GM12878 (cell line): ENCODE measurements around the gene DNAJA4. TPM values are rescaled to one million over a fixed set of nuclear protein-coding genes. Genes with fewer than 3 reads are reported as not detected.

Experiments used
- ATAC-seq: fragments of 200-7000 bp; cut with Tn5 transposase; 3 replicates; pipeline ENCODE4 v1.9.1; 2020; ENCODE audit warnings: mild to moderate bottlenecking, moderate library complexity
- BruUV-seq: library from RNA; stranded (reverse); fragments of 400-500 nt; replicated peaks from 2 replicates; lab custom pipeline; 2021; lab: Mats Ljungman, UMichigan
- CTCF ChIA-PET: fragments of 300-600 bp; sonication (Branson Sonifier 250); formaldehyde crosslinking; extraction: SDS; loops from one replicate; lab custom pipeline; 2021; ENCODE audit warnings: inconsistent platforms; lab: Yijun Ruan, JAX
- POLR2A ChIA-PET: fragments of 350-600 bp; formaldehyde crosslinking; extraction: SDS; loops from one replicate; lab custom pipeline; 2021; ENCODE audit warnings: inconsistent platforms; lab: Charles Lee
- RAD21 ChIA-PET: fragments of 300-600 bp; sonication (Branson Sonifier 250); formaldehyde crosslinking; loops from one replicate; lab custom pipeline; 2023; ENCODE audit warnings: antibody characterized with exemption; ENCODE audit not compliant: unreplicated experiment; lab: Charles Lee
- SMC1A ChIA-PET: fragments of 300-600 bp; sonication (Branson Sonifier 250); formaldehyde crosslinking; loops from one replicate; lab custom pipeline; 2023; ENCODE audit not compliant: unreplicated experiment, uncharacterized antibody; lab: Charles Lee
- DNase-seq: peaks from one replicate; pipeline ENCODE4 v3.0.0-alpha.2; 2011; ENCODE audit warnings: low read depth, low spot score
- FAIRE-seq: peaks from 3 replicates; lab custom pipeline; 2011; peaks lifted over from hg19 to GRCh38; lab: Jason Lieb, UNC
- H2AFZ ChIP-seq: 2 replicates; pipeline ENCODE4 v1.6.0; 2011; ENCODE audit warnings: low read depth, low read length, control low read depth; ENCODE audit not compliant: control insufficient read depth
- H3K27ac ChIP-seq: 2 replicates; pipeline ENCODE4 v1.5.1; 2011; ENCODE audit warnings: control low read depth; ENCODE audit not compliant: control insufficient read depth, insufficient read depth
- H3K27me3 ChIP-seq, 2 experiments: replicated peaks in 1 of 2; 2 replicates each; pipeline versions ENCODE4 v1.6.0 to v1.6.1; 2011; ENCODE audit warnings: low read length in 1 of 2; ENCODE audit not compliant: control insufficient read depth in 2 of 2, insufficient read depth in 2 of 2
- H3K36me3 ChIP-seq, 2 experiments: 2 replicates each; pipeline ENCODE4 v1.5.1; 2011; ENCODE audit warnings: low read length in 1 of 2; ENCODE audit not compliant: control insufficient read depth in 2 of 2, insufficient read depth in 2 of 2
- H3K4me1 ChIP-seq: 2 replicates; pipeline ENCODE4 v1.6.1; 2011; ENCODE audit warnings: mild to moderate bottlenecking, low read length, moderate library complexity, mixed read lengths; ENCODE audit not compliant: control insufficient read depth, insufficient read depth
- H3K4me2 ChIP-seq: 2 replicates; pipeline ENCODE4 v1.6.0; 2011; ENCODE audit warnings: control low read depth; ENCODE audit not compliant: control insufficient read depth, insufficient read depth
- H3K4me3 ChIP-seq: fragments of 200-600 bp; sonication (generic); 2 replicates; pipeline ENCODE4 v1.5.1; 2016
- H3K79me2 ChIP-seq: 2 replicates; pipeline ENCODE4 v1.6.0; 2011; ENCODE audit warnings: low read length; ENCODE audit not compliant: control insufficient read depth, insufficient read depth
- H3K9ac ChIP-seq: 2 replicates; pipeline ENCODE4 v1.8.0; 2011; ENCODE audit warnings: low read length, control low read depth, mixed read lengths; ENCODE audit not compliant: control insufficient read depth, insufficient read depth
- H3K9me3 ChIP-seq: replicated peaks from 3 replicates; pipeline ENCODE4 v1.5.1; 2011; ENCODE audit warnings: mild to moderate bottlenecking, low read length; ENCODE audit not compliant: control insufficient read depth, insufficient read depth
- H4K20me1 ChIP-seq: 2 replicates; pipeline ENCODE4 v1.6.0; 2011; ENCODE audit not compliant: control insufficient read depth, insufficient read depth
- IRF5 ChIP-seq: fragments of 450-650 bp; IDR thresholded peaks from 2 replicates; pipeline ENCODE4 v1.6.1; 2017; ENCODE audit warnings: borderline replicate concordance
- MTA2 ChIP-seq: fragments of 450-650 bp; IDR thresholded peaks from 2 replicates; pipeline ENCODE4 v1.6.1; 2016; ENCODE audit warnings: low read depth, mild to moderate bottlenecking, moderate library complexity
- MYB ChIP-seq: fragments of 150-350 bp; IDR thresholded peaks from 2 replicates; pipeline ENCODE4 v1.6.1; 2014; ENCODE audit warnings: mild to moderate bottlenecking, low read depth, low read length, borderline replicate concordance
- NBN ChIP-seq: fragments of 450-650 bp; IDR thresholded peaks from 2 replicates; pipeline ENCODE4 v1.6.1; 2016
- RELB ChIP-seq: fragments of 450-650 bp; IDR thresholded peaks from 2 replicates; pipeline ENCODE4 v1.6.1; 2017; ENCODE audit warnings: low read depth, mild to moderate bottlenecking, moderate library complexity
- SMAD5 ChIP-seq: IDR thresholded peaks from 2 replicates; pipeline ENCODE4 v1.6.1; 2016; ENCODE audit warnings: antibody characterized with exemption, low read depth
- ZNF217 ChIP-seq: fragments of 450-650 bp; IDR thresholded peaks from 2 replicates; pipeline ENCODE4 v1.6.1; 2017; ENCODE audit warnings: antibody characterized with exemption, mild to moderate bottlenecking
- WGBS: methylation state at CpG from one replicate; pipeline ENCODE4 v1.1.6; 2016; ENCODE audit warnings: low lambda C conversion rate; ENCODE audit not compliant: insufficient replicate concordance, insufficient coverage; ENCODE audit errors: missing lambda C conversion rate; 5-methylcytosine and 5-hydroxymethylcytosine counted together
- in situ Hi-C: fragments of 300-500 bp; cut with MboI; formaldehyde crosslinking; loops from 9 replicates; pipeline ENCODE4 v1.14.3; 2018; ENCODE audit warnings: mixed read lengths
- intact Hi-C: fragments of 100-400 bp; cut with micrococcal nuclease; formaldehyde crosslinking; loops from one replicate; pipeline ENCODE4 v1.14.2; 2022; ENCODE audit not compliant: unreplicated experiment
- polyA plus RNA-seq, 11 experiments: library from polyadenylated mRNA; depleted of rRNA in 4 of 11; unstranded in 6 of 11; stranded (reverse) in 5 of 11; fragments of >200 nt; fragmentation: Nextera tagmentation in 4 of 11; fragmentation: Illumina TruSeq in 1 of 11; extraction: Ambion mirVana in 4 of 11; extraction: Trizol in 1 of 11; gene quantifications; 1 replicate in 1 of 11; 2 replicates in 10 of 11; pipeline versions ENCODE4 v1.2.1 to v1.2.3, GENCODE V29; 2011 to 2016; ENCODE audit warnings: inconsistent platforms in 2 of 11, missing spikeins in 2 of 11, low read depth in 1 of 11
- total RNA-seq, 4 experiments: library from RNA; depleted of rRNA in 3 of 4; stranded (reverse); fragments of >200 nt in 3 of 4; fragmentation: Illumina TruSeq in 1 of 4; extraction: Trizol in 1 of 4; gene quantifications; 2 replicates each; pipeline versions ENCODE4 v1.2.1 to v1.2.3, GENCODE V29; 2013 to 2021
- TF ChIP-seq, protein P1 (sequence below): fragments of 450-650 bp; formaldehyde crosslinking; IDR thresholded peaks from 2 replicates; pipeline ENCODE4 v1.4.0; 2022; ENCODE audit warnings: mild to moderate bottlenecking, moderate library complexity
- TF ChIP-seq, protein P2 (sequence below): fragments of 450-650 bp; IDR thresholded peaks from 2 replicates; pipeline ENCODE4 v1.6.1; 2017; ENCODE audit warnings: mild to moderate bottlenecking, low read depth, inconsistent platforms; ENCODE audit not compliant: poor library complexity, severe bottlenecking

Gene DNAJA4
- total and polyA plus RNA-seq, 10 of the 15 experiments (the other 5 are each of a cell fraction or from before 2014, with no cell fraction given), result 0.01 to 10.4 (median 4.1) TPM

DNA sequence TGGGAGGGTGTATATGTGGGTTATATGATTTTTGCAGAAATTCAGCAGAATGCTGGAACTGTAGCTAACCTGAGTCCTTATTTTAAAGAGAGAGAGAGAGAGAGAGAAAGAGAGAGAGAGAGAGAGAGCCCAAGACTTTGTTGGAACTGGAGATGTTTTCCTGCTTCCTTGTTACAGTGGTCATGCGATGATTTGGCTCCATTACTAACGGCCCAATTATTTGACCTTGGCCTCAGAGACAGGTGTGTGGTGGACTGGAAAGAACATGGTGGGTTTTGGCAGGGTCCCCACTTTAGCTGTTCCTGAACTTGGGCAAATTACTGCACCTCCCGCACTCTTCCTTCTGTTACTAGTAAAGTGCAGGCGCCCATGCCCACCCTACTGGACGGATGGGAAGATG, 15.2 kb upstream of the DNAJA4 start:
- 73% methylated on average over 5 of the region's 5 CpGs for WGBS
- Histone ChIP-seq H2AFZ (no peak overlapping the region), H4K20me1 (no peaks in the 10 kb centered on the region), H3K27ac (no peak overlapping the region), H3K27me3 (0 out of 4 replicates have a peak, but pooled peaks cover 0 to 1% of the 10 kb centered on the region in 2 experiments), H3K9me3 (no peaks in the 10 kb centered on the region), H3K79me2 (no peaks in the 10 kb centered on the region), H3K4me3 (no peak overlapping the region), H3K36me3 (no peaks in the 10 kb centered on the region), H3K9ac (no peak overlapping the region), H3K4me1 (no peaks in the 10 kb centered on the region), H3K4me2 (no peak overlapping the region)
- SMC1A ChIA-PET, result interaction anchor here (0.8 kb wide), 1 partner anchor 10 kb away, joined by 3 read pairs; no protein-coding TSS in a partner anchor
- TF ChIP-seq, protein P1, sequence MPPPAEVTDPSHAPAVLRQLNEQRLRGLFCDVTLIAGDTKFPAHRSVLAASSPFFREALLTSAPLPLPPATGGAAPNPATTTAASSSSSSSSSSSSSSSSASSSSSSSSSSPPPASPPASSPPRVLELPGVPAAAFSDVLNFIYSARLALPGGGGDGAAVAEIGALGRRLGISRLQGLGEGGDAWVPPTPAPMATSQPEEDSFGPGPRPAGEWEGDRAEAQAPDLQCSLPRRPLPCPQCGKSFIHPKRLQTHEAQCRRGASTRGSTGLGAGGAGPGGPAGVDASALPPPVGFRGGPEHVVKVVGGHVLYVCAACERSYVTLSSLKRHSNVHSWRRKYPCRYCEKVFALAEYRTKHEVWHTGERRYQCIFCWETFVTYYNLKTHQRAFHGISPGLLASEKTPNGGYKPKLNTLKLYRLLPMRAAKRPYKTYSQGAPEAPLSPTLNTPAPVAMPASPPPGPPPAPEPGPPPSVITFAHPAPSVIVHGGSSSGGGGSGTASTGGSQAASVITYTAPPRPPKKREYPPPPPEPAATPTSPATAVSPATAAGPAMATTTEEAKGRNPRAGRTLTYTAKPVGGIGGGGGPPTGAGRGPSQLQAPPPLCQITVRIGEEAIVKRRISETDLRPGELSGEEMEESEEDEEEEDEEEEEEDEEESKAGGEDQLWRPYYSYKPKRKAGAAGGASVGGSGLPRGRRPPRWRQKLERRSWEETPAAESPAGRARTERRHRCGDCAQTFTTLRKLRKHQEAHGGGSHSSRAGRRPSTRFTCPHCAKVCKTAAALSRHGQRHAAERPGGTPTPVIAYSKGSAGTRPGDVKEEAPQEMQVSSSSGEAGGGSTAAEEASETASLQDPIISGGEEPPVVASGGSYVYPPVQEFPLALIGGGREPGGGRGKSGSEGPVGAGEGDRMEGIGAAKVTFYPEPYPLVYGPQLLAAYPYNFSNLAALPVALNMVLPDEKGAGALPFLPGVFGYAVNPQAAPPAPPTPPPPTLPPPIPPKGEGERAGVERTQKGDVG (CRISPR knock-in tag), result no peak
- TF ChIP-seq, protein P2, sequence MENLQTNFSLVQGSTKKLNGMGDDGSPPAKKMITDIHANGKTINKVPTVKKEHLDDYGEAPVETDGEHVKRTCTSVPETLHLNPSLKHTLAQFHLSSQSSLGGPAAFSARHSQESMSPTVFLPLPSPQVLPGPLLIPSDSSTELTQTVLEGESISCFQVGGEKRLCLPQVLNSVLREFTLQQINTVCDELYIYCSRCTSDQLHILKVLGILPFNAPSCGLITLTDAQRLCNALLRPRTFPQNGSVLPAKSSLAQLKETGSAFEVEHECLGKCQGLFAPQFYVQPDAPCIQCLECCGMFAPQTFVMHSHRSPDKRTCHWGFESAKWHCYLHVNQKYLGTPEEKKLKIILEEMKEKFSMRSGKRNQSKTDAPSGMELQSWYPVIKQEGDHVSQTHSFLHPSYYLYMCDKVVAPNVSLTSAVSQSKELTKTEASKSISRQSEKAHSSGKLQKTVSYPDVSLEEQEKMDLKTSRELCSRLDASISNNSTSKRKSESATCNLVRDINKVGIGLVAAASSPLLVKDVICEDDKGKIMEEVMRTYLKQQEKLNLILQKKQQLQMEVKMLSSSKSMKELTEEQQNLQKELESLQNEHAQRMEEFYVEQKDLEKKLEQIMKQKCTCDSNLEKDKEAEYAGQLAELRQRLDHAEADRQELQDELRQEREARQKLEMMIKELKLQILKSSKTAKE, result no peak
- TF ChIP-seq NBN (no peak), MYB (no peak), IRF5 (no peak), RELB (no peak), ZNF217 (no peak), MTA2 (no peak), SMAD5 (no peak)
- in situ Hi-C loops, result no loop called here
- POLR2A ChIA-PET, result no interaction called here
- intact Hi-C loops, result no loop called here
- CTCF ChIA-PET, result no interaction called here
- no TSS peak for BruUV-seq
- no peak for ATAC-seq
- no peak for FAIRE-seq
- RAD21 ChIA-PET, result no interaction called here
- no peak for DNase-seq
